ENCODE results near the gene STAT4. TPM values are rescaled to one million over a fixed set of nuclear protein-coding genes. Genes with fewer than 3 reads are reported as not detected.

STAT4 gene
- total RNA-seq, 1 experiment from 2014 or later = 0.85 TPM

- H3K27ac Mint-ChIP-seq (ENCODE audit: unreplicated experiment) = no peak overlapping the region
- no peak for DNase-seq
- no peak overlapping the region for H3K4me3 Mint-ChIP-seq (ENCODE audit: low read depth, unreplicated experiment)
- CTCF ChIA-PET = no interaction called here
- no peaks in the 10 kb centered on the region for H3K27me3 Mint-ChIP-seq (ENCODE audit: unreplicated experiment)
- H3K4me1 Mint-ChIP-seq (ENCODE audit: low read depth, unreplicated experiment) = peaks cover 40% of the 10 kb centered on the region
- no TSS peak for BruUV-seq (replicated peaks)
- intact Hi-C loops (cut with micrococcal nuclease; ENCODE audit: unreplicated experiment) = no loop called here
- no peak for TF ChIP-seq CTCF (IDR thresholded peaks at IDR 0.05; ENCODE audit: unreplicated experiment)
- H3K36me3 Mint-ChIP-seq (ENCODE audit: insufficient read depth, unreplicated experiment) = no peaks in the 10 kb centered on the region
- no peaks in the 10 kb centered on the region for H3K9me3 Mint-ChIP-seq (ENCODE audit: low read depth, unreplicated experiment)
Measured at GRCh38 chr2:191173206-191173605, 22.4 kb upstream of the STAT4 start.

- Mint-ChIP-seq H3K4me1 (ENCODE audit: low read depth, unreplicated experiment) (peaks cover 48% of the 10 kb centered on the region), H3K27ac (ENCODE audit: unreplicated experiment) (no peak overlapping the region)
Measured at GRCh38 chr2:191171708-191172355, 21.0 kb upstream of the STAT4 start.

GRCh38 chr2:191171286-191171685 lies 20.5 kb upstream of the STAT4 start:
- intact Hi-C loops (cut with micrococcal nuclease; ENCODE audit: unreplicated experiment) = no loop called here
- H3K9me3 Mint-ChIP-seq (ENCODE audit: low read depth, unreplicated experiment) = no peaks in the 10 kb centered on the region
- CTCF ChIA-PET = no interaction called here
- H3K4me3 Mint-ChIP-seq (ENCODE audit: low read depth, unreplicated experiment) = no peak overlapping the region
- no peaks in the 10 kb centered on the region for H3K27me3 Mint-ChIP-seq (ENCODE audit: unreplicated experiment)
- no peak for TF ChIP-seq CTCF (IDR thresholded peaks at IDR 0.05; ENCODE audit: unreplicated experiment)
- H3K4me1 Mint-ChIP-seq (ENCODE audit: low read depth, unreplicated experiment) = peaks cover 53% of the 10 kb centered on the region
- H3K27ac Mint-ChIP-seq (ENCODE audit: unreplicated experiment) = no peak overlapping the region
- no peak for DNase-seq
- no peaks in the 10 kb centered on the region for H3K36me3 Mint-ChIP-seq (ENCODE audit: insufficient read depth, unreplicated experiment)
- BruUV-seq (replicated peaks) = no TSS peak

More at GRCh38 chr2:191171708-191172355, 21.0 kb upstream of the STAT4 start:
- intact Hi-C loops (cut with micrococcal nuclease; ENCODE audit: unreplicated experiment) = no loop called here
- DNase-seq = no peak
- Mint-ChIP-seq H3K27me3 (ENCODE audit: unreplicated experiment) (no peaks in the 10 kb centered on the region), H3K9me3 (ENCODE audit: low read depth, unreplicated experiment) (no peaks in the 10 kb centered on the region), H3K4me3 (ENCODE audit: low read depth, unreplicated experiment) (no peak overlapping the region), H3K36me3 (ENCODE audit: insufficient read depth, unreplicated experiment) (no peaks in the 10 kb centered on the region)
- BruUV-seq (replicated peaks) = no TSS peak
- CTCF ChIA-PET = no interaction called here
- no peak for TF ChIP-seq CTCF (IDR thresholded peaks at IDR 0.05; ENCODE audit: unreplicated experiment)

DNA sequence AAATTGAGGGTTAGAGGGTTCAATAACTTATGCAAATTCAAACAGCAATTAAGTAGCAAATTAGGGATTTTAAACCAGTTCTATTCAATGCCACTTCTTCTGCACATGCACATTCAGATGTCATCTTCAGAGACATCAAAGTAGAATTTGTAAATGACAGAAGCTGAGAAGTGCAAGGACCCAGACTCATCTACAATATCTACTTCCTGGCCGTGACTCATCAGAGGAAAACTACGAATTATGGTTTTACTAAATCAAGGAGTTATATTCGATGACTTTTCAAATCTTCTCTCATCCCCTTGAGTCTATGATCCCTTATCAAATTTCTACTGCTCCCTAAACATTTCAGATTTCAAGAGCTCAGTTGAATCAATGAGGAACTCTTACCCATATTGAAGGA lies 20.0 kb upstream of the STAT4 start:
- TF ChIP-seq CTCF (IDR thresholded peaks at IDR 0.05; ENCODE audit: unreplicated experiment) = no peak
- CTCF ChIA-PET = no interaction called here
- Mint-ChIP-seq H3K4me3 (ENCODE audit: low read depth, unreplicated experiment) (no peak overlapping the region), H3K27ac (ENCODE audit: unreplicated experiment) (no peak overlapping the region), H3K36me3 (ENCODE audit: insufficient read depth, unreplicated experiment) (no peaks in the 10 kb centered on the region), H3K9me3 (ENCODE audit: low read depth, unreplicated experiment) (no peaks in the 10 kb centered on the region), H3K27me3 (ENCODE audit: unreplicated experiment) (no peaks in the 10 kb centered on the region), H3K4me1 (ENCODE audit: low read depth, unreplicated experiment) (peaks cover 58% of the 10 kb centered on the region)
- no peak for DNase-seq
- BruUV-seq (replicated peaks) = no TSS peak
- intact Hi-C loops (cut with micrococcal nuclease; ENCODE audit: unreplicated experiment) = no loop called here
